AG09309 (cell line): ENCODE measurements around the gene KATNAL1.

ENCODE experiments used
- DNase-seq: peaks from one replicate; pipeline ENCODE4 v3.0.0-alpha.2; 2010; ENCODE audit warnings: low read depth
- H3K4me3 ChIP-seq: 2 replicates; pipeline ENCODE4 v1.5.1; 2011; ENCODE audit warnings: mild to moderate bottlenecking, low read depth, low read length, moderate library complexity; ENCODE audit not compliant: control insufficient read depth
- TF ChIP-seq, protein P1 (sequence below): IDR thresholded peaks from 2 replicates; pipeline ENCODE4 v1.5.1; 2011; ENCODE audit warnings: mild to moderate bottlenecking, low read depth, low read length, inconsistent platforms; ENCODE audit not compliant: insufficient read depth, control insufficient read depth; ENCODE audit errors: missing control alignments

KATNAL1 gene

DNA sequence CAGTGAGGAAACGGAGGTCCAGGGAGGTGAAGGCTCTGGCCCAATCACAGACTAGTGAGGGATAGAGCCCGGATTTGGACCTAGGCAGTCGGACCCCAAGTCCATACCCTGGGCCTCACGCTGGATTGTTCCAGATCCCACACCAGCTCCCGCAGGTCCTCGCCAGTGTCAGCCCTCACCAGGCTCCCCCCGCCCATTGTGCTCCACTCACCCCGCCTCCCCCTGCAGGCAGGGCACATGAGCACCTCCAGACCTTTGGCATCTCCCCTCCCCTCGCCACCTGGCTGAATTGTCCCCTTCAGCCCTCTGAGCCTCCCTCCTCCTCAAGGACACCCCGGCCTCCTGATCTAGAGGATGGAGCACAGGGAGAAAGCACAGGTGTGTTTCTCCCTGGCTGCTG, 152.4 kb downstream of the KATNAL1 start:
- TF ChIP-seq, protein P1, sequence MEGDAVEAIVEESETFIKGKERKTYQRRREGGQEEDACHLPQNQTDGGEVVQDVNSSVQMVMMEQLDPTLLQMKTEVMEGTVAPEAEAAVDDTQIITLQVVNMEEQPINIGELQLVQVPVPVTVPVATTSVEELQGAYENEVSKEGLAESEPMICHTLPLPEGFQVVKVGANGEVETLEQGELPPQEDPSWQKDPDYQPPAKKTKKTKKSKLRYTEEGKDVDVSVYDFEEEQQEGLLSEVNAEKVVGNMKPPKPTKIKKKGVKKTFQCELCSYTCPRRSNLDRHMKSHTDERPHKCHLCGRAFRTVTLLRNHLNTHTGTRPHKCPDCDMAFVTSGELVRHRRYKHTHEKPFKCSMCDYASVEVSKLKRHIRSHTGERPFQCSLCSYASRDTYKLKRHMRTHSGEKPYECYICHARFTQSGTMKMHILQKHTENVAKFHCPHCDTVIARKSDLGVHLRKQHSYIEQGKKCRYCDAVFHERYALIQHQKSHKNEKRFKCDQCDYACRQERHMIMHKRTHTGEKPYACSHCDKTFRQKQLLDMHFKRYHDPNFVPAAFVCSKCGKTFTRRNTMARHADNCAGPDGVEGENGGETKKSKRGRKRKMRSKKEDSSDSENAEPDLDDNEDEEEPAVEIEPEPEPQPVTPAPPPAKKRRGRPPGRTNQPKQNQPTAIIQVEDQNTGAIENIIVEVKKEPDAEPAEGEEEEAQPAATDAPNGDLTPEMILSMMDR: no peak
- no peak for DNase-seq
- no peak overlapping the region for H3K4me3 ChIP-seq

DNA sequence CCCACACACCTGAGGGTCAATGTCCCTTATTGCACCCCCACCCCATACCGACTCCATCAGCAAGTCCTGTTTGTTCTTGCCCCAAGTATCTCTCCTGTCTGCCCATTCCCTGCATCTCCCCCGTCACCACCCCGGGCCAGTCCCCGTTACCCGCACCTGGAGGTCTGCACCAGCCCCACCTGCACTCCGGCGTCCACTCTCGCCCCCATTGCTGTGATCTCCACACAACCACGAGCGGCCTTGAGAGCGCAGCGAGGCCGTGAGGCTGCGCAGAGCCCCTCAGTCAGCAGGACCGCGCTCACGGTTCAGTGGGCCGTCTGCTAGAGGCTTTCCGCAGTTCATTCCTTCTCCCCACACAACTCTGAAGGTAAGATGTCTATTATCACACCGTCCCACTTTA, 152.8 kb downstream of the KATNAL1 start:
- H3K4me3 ChIP-seq: no peak overlapping the region
- TF ChIP-seq, protein P1: no peak
- DNase-seq: no peak

DNA sequence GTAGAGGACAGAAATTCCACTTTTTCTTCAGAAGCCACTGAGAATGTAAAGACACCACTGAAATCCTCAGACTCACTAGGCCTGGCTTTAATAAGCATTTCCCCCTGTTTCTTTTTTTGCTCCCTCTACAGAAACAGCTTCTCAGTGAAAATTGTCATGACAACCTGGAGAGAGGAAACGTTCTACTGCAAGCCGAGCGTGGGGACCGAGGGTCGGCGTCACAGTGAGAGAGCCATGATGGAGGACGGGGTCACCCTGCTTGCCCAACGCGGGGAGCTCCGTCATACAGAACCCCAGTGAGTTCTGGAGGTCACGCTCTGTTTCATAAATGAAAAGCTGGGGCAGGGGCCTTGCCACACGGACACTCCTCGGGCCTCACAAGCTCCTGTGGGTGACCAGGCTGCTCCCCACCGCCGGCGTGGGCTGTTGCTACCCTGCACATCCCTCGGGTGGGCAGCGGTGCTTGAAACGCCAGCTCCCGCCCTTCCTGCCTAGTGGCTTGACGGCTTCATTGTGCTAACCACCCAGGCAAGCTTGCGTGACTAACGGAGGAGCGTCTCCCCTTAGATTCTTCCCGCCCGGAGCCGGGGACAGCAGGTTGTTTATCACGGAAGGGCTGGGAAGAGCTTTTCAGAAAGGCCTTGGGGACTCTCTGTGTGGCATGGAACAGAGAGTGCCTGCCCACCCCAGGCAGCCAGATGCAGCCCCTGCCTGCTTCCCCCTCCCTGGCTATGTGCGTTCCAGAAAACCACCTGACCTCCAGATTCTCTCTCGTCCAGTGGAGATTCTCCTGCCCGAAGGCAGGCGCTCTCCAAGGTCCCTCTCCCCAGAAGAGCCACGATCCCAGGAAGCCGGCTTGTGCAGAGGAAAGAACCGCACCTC, 153.6 kb downstream of the KATNAL1 start:
- TF ChIP-seq, protein P1: no peak
- DNase-seq: no peak
- H3K4me3 ChIP-seq: no peak overlapping the region
